ENCODE data around the gene DCAF7.

DCAF7 gene

GRCh38 chr17:63595132-63595531 lies 44.9 kb downstream of the DCAF7 start:
- no peak for DNase-seq

GRCh38 chr17:63596856-63597586 lies 46.7 kb downstream of the DCAF7 start:
- DNase-seq, result peak; percentile 56

GRCh38 chr17:63598281-63598680 lies 48.0 kb downstream of the DCAF7 start:
- DNase-seq, result peak; percentile 59

GRCh38 chr17:63600569-63601438 lies 50.5 kb downstream of the DCAF7 start, which contains the start of gene TACO1:
Gene TACO1, plus strand, starts transcription at chr17:63600895. Its CDS starts 189 bp downstream, at chr17:63601084.
- DNase-seq, result peak; percentile 76

GRCh38 chr17:63601439-63602371 lies 51.4 kb downstream of the DCAF7 start:
- DNase-seq, result no peak

GRCh38 chr17:63609816-63610573 lies 59.7 kb downstream of the DCAF7 start:
- peak; percentile 42 for DNase-seq

- no peak for DNase-seq
Measured at GRCh38 chr17:63610854-63611253, 60.6 kb downstream of the DCAF7 start.

GRCh38 chr17:63611354-63611753 lies 61.1 kb downstream of the DCAF7 start:
- DNase-seq, result peak; percentile 21

- DNase-seq, result no peak
Measured at GRCh38 chr17:63613663-63614062, 63.4 kb downstream of the DCAF7 start.

- no peak for DNase-seq
Measured at GRCh38 chr17:63621229-63621683, 71.0 kb downstream of the DCAF7 start.

- DNase-seq, result peak; percentile 100
Measured at GRCh38 chr17:63621684-63622573, 71.7 kb downstream of the DCAF7 start, which contains the start of gene MAP3K3. Gene MAP3K3, plus strand, starts transcription at chr17:63622417. Its CDS starts 343 bp downstream, at chr17:63622760.

- peak; percentile 29 for DNase-seq
Measured at GRCh38 chr17:63622574-63623390, 72.5 kb downstream of the DCAF7 start.

- no peak for DNase-seq
Measured at GRCh38 chr17:63623786-63624530, 73.7 kb downstream of the DCAF7 start.

GRCh38 chr17:63624531-63624880 lies 74.2 kb downstream of the DCAF7 start:
- DNase-seq, result no peak

GRCh38 chr17:63626551-63627180 lies 76.4 kb downstream of the DCAF7 start:
- DNase-seq, result no peak

- no peak for DNase-seq
Measured at GRCh38 chr17:63629627-63630026, 79.3 kb downstream of the DCAF7 start.

- no peak for DNase-seq
Measured at GRCh38 chr17:63631062-63631461, 80.8 kb downstream of the DCAF7 start.

GRCh38 chr17:63631626-63632025 lies 81.3 kb downstream of the DCAF7 start:
- DNase-seq, result no peak

GRCh38 chr17:63633742-63634141 lies 83.5 kb downstream of the DCAF7 start:
- DNase-seq, result no peak
